Muscle layer of duodenum (tissue), 2 donors: ENCODE results near the gene SNX20.

Source experiments
- H3K27ac ChIP-seq: one replicate; pipeline ENCODE4 v1.7.0; 2013; ENCODE audit warnings: mild to moderate bottlenecking, low read length
- H3K27me3 ChIP-seq: one replicate; pipeline ENCODE4 v1.7.0; 2013; ENCODE audit warnings: low read depth, mild to moderate bottlenecking, control low read depth, low read length
- H3K36me3 ChIP-seq, 2 donors: one replicate each; pipeline ENCODE4 v1.7.0; 2013; ENCODE audit warnings: low read length in 2 of 2, control low read depth in 1 of 2, mild to moderate bottlenecking in 1 of 2; ENCODE audit not compliant: insufficient read depth in 2 of 2, control insufficient read depth in 1 of 2
- H3K4me1 ChIP-seq, 2 donors: one replicate each; pipeline ENCODE4 v1.7.0; 2013; ENCODE audit warnings: low read length in 2 of 2, mild to moderate bottlenecking in 2 of 2, control low read depth in 1 of 2, moderate library complexity in 1 of 2; ENCODE audit not compliant: insufficient read depth in 2 of 2, control insufficient read depth in 1 of 2
- H3K4me3 ChIP-seq, 2 donors: one replicate each; pipeline ENCODE4 v1.7.0; 2013; ENCODE audit warnings: low read length in 2 of 2, low read depth in 1 of 2, mild to moderate bottlenecking in 1 of 2
- H3K9me3 ChIP-seq, 2 donors: one replicate each; pipeline ENCODE4 v1.7.0; 2013; ENCODE audit warnings: low read length in 2 of 2, control low read depth in 1 of 2, mild to moderate bottlenecking in 1 of 2; ENCODE audit not compliant: control insufficient read depth in 1 of 2
- donor health status: healthy.

The SNX20 gene, protein sequence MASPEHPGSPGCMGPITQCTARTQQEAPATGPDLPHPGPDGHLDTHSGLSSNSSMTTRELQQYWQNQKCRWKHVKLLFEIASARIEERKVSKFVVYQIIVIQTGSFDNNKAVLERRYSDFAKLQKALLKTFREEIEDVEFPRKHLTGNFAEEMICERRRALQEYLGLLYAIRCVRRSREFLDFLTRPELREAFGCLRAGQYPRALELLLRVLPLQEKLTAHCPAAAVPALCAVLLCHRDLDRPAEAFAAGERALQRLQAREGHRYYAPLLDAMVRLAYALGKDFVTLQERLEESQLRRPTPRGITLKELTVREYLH

DNA sequence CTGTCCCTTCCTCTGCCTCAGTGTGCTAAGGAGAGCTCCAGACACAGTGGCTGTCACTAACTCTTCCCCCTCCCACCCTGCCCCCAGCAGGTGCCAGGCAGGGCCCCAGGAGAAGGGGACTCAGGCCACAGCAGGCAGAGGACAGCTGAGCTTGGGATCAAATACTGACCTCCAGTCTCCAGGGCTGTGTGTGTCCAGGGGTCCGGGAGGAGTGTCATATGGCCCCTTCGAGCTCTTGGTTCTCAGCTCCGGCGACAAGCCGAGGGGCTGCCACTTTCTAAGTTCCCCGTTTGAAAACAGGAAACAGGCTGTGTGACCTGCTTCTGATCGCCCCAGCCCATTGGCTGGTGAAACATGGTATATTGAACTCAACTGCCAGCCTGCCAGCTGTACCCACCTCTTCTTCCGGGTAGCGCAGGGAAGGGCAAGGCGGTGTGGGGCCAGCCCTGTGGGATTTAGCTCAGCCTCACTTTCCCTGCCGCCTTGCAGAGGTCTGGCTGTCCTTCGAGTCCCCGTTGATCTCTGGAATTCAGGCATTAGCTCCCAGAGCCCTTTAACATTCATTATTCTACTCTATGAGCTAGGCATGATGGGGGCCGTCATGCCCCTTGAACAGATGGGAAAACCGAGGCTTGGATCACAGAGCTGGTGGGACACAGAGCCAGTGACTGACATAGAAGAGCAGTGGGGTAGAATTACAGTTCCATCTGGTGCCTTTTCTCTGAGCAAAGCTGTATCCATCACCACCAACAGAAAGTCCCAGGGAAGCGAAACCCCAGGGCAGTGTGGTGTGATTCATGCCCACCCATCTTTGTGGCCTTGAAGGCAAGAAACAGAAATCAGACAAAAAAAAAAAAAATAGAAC, at the start of gene SNX20:
Gene SNX20, minus strand, starts transcription at position 292 of the 865 bp plus-strand sequence. CDS start 3,786 bp downstream, outside the sequence.
- no peaks in the 10 kb centered on the region for H3K9me3 ChIP-seq
- no peaks in the 10 kb centered on the region for H3K27me3 ChIP-seq
- H3K4me1 ChIP-seq = peaks cover 0 to 3% of the 10 kb centered on the region in 2 donors
- peak within 1 kb of the TSS; percentile 23 for H3K27ac ChIP-seq
- peak within 1 kb of the TSS; percentile 19 to 25 for H3K4me3 ChIP-seq
- H3K36me3 ChIP-seq = no peaks in the 10 kb centered on the region

DNA sequence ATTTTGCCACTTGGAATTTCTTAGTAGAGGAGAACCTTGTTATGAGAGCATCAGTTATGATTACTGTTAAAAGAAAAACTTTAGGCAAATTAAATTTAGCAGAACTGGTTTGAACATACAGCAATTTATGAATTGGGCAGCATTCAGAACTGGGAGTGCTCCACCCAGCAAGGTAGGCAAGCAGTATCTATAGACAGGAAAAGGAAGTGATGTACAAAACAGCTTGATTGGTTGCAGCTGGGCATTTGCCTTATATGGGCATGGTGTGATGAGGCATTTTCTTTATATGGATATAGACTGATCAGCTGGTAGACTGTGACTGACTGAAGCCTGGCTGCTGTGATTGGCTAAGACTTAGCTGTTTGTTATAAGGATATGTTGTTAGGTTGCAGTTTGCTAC, 43.2 kb upstream of the SNX20 start:
- Histone ChIP-seq H3K9me3 (no peaks in the 10 kb centered on the region), H3K36me3 (no peaks in the 10 kb centered on the region), H3K4me1 (no peaks in the 10 kb centered on the region), H3K27me3 (no peaks in the 10 kb centered on the region), H3K27ac (no peak overlapping the region), H3K4me3 (no peak overlapping the region)

DNA sequence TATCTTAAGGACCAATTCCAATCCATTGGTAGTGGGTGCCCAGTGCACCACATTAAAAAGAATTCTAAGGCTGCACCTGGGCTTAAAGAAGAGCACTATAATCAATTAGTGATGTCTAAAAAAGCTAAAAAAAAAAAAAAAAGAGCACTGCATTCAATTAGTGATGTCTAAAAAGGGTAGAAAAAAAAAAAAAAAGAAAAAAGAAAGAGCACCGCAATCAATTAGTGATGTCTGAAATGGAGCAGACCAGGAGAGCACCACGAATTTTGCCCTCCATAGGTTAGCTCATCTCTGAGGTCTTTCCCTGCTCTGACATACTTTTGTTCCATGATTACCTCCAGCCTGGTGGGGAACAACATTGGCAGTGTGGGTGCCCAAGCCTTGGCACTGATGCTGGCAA, 41.8 kb upstream of the SNX20 start:
- Histone ChIP-seq H3K27me3 (no peaks in the 10 kb centered on the region), H3K4me1 (no peaks in the 10 kb centered on the region), H3K36me3 (no peaks in the 10 kb centered on the region), H3K9me3 (no peaks in the 10 kb centered on the region), H3K27ac (no peak overlapping the region), H3K4me3 (no peak overlapping the region)

DNA sequence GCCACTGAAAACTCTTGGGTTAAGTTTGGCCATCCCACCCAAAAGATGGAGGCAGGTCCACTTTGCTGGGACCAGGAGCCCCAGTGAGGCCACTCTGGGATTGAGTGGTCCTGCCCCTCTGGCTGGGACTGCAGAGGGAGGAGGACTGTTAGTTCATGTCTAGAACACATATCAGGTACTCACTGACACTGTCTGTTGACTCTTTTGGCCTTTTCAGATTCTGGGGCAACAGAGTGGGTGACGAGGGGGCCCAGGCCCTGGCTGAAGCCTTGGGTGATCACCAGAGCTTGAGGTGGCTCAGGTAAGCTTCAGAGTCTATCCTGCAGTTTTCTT, 41.3 kb upstream of the SNX20 start:
- Histone ChIP-seq H3K4me3 (no peak overlapping the region), H3K36me3 (no peaks in the 10 kb centered on the region), H3K27me3 (no peaks in the 10 kb centered on the region), H3K4me1 (no peaks in the 10 kb centered on the region), H3K9me3 (no peaks in the 10 kb centered on the region), H3K27ac (no peak overlapping the region)

DNA sequence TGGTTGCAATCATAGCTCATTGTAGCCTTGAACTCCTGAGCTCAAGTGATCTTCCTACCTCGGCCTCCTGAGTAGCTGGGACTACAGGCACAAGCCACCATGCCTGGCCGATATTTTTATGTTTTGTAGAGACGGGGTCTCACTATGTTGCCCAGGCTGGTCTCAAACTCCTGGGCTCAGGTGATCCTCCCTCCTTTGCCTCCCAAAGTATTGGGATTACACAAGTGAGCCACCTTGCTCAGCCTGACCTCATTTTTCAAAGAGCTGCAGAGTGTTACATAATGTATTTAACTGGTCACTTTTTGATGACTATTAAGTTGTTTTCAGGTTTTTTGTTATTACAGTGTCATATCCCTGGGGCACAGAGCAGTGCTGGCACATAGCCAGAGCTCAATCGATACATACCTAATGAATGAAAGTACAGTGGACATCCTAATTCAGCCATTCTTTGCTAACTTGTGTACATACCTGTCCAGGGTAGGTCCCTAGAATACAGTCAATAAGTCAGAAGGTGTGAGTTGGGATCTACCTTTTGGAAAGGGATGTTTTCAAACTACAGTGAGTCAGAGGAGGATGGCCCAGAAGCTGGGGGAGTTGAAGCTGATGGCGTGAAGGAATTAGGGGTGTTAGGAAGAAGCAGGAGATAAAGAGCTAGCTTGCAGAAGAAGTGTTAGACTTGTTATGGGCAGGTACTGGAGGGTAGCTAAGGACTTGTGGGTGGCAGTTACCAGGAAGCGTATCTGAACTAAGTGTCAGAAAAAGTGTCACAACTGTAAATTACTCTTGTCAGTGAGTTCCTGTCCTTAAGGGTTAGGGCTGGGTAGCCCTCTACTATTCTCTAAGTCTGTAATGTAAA, 40.7 kb upstream of the SNX20 start:
- Histone ChIP-seq H3K27me3 (no peaks in the 10 kb centered on the region), H3K9me3 (no peaks in the 10 kb centered on the region), H3K4me3 (no peak overlapping the region), H3K27ac (no peak overlapping the region), H3K4me1 (no peaks in the 10 kb centered on the region), H3K36me3 (no peaks in the 10 kb centered on the region)

DNA sequence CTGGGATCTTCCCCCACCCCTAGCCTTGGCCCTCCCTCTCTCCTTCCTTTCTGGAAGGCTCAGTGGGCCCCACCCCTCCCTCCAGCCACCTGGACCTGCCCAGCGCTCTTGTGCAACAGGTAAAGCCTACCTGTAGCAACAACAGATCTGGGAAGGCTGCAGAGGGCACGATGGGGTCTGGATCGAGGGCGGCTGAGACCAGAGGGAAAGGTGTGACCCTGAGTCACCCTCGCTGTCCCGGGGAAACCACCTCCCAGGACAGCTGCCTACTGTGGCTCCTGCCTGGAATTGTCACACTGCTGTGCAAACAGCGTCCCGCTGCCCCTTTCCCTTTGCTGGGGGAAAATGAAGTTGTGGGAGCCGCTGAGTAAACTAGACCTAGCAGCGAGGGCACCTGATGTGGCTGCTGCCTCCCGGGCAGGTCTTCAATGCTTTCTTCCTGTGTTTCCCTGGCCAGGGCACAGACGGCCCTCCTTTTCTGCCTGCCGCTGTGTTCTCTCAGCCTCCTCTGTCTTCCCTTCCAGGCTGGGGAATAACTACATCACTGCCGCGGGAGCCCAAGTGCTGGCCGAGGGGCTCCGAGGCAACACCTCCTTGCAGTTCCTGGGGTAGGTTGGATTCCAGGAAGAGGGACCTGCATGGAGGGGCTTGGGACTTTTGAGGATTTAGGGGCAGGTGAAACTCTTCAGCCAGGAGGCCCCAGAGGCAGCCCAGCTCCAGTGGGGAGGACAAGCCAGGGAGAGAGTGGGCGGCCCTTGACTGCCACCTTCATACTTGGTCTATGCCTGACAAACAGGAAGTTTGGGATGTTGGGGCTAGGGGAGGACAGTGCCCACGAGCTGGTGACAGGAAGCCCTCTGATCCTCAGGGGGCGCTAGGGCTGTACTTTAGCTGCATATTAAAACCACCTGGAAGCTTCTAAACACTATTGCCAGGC, 38.6 kb upstream of the SNX20 start:
- Histone ChIP-seq H3K4me1 (no peaks in the 10 kb centered on the region), H3K9me3 (no peaks in the 10 kb centered on the region), H3K27ac (no peak overlapping the region), H3K27me3 (no peaks in the 10 kb centered on the region), H3K36me3 (no peaks in the 10 kb centered on the region), H3K4me3 (no peak overlapping the region)

DNA sequence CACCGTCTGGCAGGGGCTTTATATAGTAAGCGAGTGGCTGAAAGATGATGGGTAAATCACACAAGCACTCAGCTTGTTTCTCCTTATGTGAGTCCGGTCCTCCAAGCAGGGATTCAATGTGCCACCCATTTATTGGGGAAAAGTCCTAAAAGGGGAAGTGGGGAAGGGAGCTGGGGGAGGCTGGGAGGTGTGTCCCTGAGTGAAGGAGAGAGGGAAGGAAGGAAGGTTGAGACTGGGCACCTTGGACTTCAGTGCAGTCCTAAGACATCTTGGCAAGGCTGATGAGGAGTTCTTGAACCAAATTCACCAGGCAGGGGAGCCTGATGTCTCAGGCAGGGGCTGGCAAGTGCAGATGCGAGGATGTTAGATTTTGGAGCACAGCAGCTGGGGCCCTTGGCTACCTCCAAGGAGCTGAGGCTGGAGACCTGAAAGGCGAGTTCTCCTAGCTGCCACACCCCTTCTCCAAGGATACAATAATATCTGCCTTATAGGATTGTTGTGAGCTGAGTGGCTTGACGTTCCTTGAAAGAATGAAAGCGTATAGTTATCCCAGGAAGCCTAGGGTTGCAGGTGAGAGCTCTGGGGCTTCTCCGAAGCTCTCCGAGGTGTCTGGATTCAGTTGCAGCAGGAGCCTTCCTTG, 37.8 kb upstream of the SNX20 start:
- Histone ChIP-seq H3K27ac (no peak overlapping the region), H3K27me3 (no peaks in the 10 kb centered on the region), H3K4me1 (no peaks in the 10 kb centered on the region), H3K9me3 (no peaks in the 10 kb centered on the region), H3K36me3 (no peaks in the 10 kb centered on the region), H3K4me3 (peak overlapping the region in 1 of 2 donors; percentile 13)

DNA sequence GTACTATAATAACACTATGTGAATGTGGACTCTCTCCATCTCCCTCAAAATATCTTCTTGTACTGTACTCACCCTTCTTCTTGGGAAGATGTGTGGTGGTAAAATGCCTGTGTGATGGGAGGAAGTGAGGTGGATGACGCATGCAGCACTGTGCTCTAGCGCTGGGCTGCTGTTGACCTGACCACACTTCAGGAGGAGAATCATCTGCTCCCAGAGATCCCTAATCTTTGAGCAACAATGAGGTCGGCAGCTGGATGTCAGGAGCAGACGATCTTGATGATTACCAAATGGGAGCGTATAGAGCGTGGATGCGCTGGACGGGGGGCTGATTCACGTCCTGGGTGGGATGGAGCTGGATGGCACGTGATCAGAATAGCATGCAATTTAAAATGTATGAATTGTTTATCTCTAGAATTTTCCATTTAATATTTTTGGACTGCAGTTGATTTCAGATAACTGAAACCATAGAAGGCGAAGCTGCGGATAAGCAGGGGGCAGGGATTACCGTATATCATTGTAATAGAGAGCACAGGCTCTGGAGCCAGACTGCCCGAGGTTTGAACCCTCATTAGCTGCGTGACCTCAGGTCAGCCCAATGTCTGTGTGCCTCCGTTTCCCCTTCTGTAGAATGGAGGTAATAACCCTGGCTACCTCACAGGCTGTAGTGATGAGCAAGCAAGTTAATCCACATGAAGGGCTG, 37.1 kb upstream of the SNX20 start:
- H3K36me3 ChIP-seq = no peaks in the 10 kb centered on the region

DNA sequence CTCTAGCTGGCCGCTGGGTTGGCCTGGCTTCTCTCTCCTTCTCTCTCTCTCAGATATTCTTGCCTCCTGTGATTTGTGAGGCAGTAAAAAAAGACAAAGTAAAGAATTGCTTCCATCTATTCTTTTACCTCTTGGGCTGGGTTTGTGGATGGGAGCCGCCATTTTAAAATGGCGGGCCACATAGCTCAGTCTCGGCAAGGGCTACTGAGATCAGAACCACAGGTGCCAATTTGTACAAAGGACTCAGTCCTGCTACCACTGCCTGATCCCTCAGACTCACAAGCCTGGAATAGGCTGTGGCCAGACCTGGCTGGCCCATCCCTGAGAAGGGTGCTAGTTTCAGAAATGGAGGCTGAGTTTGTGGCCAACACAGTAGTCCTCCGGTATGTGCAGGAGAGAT, 36.4 kb upstream of the SNX20 start:
- Histone ChIP-seq H3K9me3 (no peaks in the 10 kb centered on the region), H3K27ac (no peak overlapping the region), H3K27me3 (no peaks in the 10 kb centered on the region), H3K36me3 (no peaks in the 10 kb centered on the region), H3K4me1 (no peaks in the 10 kb centered on the region), H3K4me3 (no peak overlapping the region)

More for the DNA sequence above, 37.1 kb upstream of the SNX20 start:
- Histone ChIP-seq H3K4me1 (no peaks in the 10 kb centered on the region), H3K27ac (no peak overlapping the region), H3K9me3 (no peaks in the 10 kb centered on the region), H3K4me3 (peak overlapping the region; percentile 13 to 19), H3K27me3 (no peaks in the 10 kb centered on the region)

DNA sequence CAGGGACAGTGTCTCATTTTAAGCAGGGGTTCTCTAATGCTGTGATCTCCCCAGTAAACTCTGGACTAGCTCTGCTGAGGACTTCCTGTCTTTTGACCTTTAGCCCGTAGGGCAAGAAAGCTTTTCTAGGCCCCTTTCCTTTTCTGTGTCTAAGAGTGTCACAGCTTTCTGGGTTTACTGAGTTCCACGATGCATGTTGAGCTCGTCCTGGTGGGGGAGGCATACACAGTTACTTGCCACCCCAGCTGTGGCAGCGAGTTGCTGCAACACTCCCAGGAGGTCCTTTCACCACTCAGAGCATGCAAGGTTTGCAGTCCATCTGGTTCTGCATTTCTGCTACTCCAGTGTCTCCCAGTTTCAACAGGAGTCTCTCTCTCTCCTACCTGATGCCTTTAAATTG, 36.0 kb upstream of the SNX20 start:
- Histone ChIP-seq H3K27me3 (no peaks in the 10 kb centered on the region), H3K9me3 (no peaks in the 10 kb centered on the region), H3K36me3 (no peaks in the 10 kb centered on the region), H3K27ac (no peak overlapping the region), H3K4me1 (no peaks in the 10 kb centered on the region), H3K4me3 (no peak overlapping the region)
